Measurements from ENCODE around the gene ERGIC1.
"Not testable (repeated sequence)": the region's sequence is repeated elsewhere in the genome, so short reads cannot be mapped to it uniquely, and the experiment has no call there.

ERGIC1 gene

GRCh38 chr5:172805018-172805683 is 28.9 kb upstream of the ERGIC1 start:
- no peak for DNase-seq
- TF ChIP-seq CTCF (IDR thresholded peaks at IDR 0.05; ENCODE audit: low read depth, low read length, missing control alignments), result no peak
- Histone ChIP-seq H3K36me3 (replicated peaks) (no peaks in the 10 kb centered on the region), H3K27ac (no peak overlapping the region), H3K4me3 (ENCODE audit: low read depth, low read length) (no peak overlapping the region), H3K27me3 (replicated peaks) (no peaks in the 10 kb centered on the region)
- in situ Hi-C loops (cut with HindIII; ENCODE audit: low pct_ligation_motif_present, low sequenced_read_pairs), result no loop called here

- H3K4me3 ChIP-seq (ENCODE audit: low read depth, low read length), result no peak overlapping the region
- no peak for DNase-seq
- H3K27me3 ChIP-seq (replicated peaks), result no peaks in the 10 kb centered on the region
- no peaks in the 10 kb centered on the region for H3K36me3 ChIP-seq (replicated peaks)
- TF ChIP-seq CTCF (IDR thresholded peaks at IDR 0.05; ENCODE audit: low read depth, low read length, missing control alignments), result no peak
- in situ Hi-C loops (cut with HindIII; ENCODE audit: low pct_ligation_motif_present, low sequenced_read_pairs), result no loop called here
- peak overlapping the region; percentile 10 for H3K27ac ChIP-seq
Observed at GRCh38 chr5:172805736-172806255, 28.3 kb upstream of the ERGIC1 start.

GRCh38 chr5:172806897-172807672 is 27.0 kb upstream of the ERGIC1 start:
- Histone ChIP-seq H3K36me3 (replicated peaks) (no peaks in the 10 kb centered on the region), H3K27ac (peak overlapping the region; percentile 92), H3K4me3 (ENCODE audit: low read depth, low read length) (peak overlapping the region; percentile 15), H3K27me3 (replicated peaks) (no peaks in the 10 kb centered on the region)
- no peak for TF ChIP-seq CTCF (IDR thresholded peaks at IDR 0.05; ENCODE audit: low read depth, low read length, missing control alignments)
- in situ Hi-C loops (cut with HindIII; ENCODE audit: low pct_ligation_motif_present, low sequenced_read_pairs), result no loop called here
- DNase-seq, result peak; percentile 91

- no peak overlapping the region for H3K4me3 ChIP-seq (ENCODE audit: low read depth, low read length)
- no peak for TF ChIP-seq CTCF (IDR thresholded peaks at IDR 0.05; ENCODE audit: low read depth, low read length, missing control alignments)
- no peak for DNase-seq
- H3K27ac ChIP-seq, result peak overlapping the region; percentile 92
- no peaks in the 10 kb centered on the region for H3K27me3 ChIP-seq (replicated peaks)
- no peaks in the 10 kb centered on the region for H3K36me3 ChIP-seq (replicated peaks)
- in situ Hi-C loops (cut with HindIII; ENCODE audit: low pct_ligation_motif_present, low sequenced_read_pairs), result no loop called here
Observed at GRCh38 chr5:172807766-172808311, 26.2 kb upstream of the ERGIC1 start.

GRCh38 chr5:172809774-172810173 is 24.3 kb upstream of the ERGIC1 start:
- H3K4me3 ChIP-seq (ENCODE audit: low read depth, low read length), result no peak overlapping the region
- in situ Hi-C loops (cut with HindIII; ENCODE audit: low pct_ligation_motif_present, low sequenced_read_pairs), result no loop called here
- DNase-seq, result no peak
- no peaks in the 10 kb centered on the region for H3K36me3 ChIP-seq (replicated peaks)
- no peaks in the 10 kb centered on the region for H3K27me3 ChIP-seq (replicated peaks)
- TF ChIP-seq CTCF (IDR thresholded peaks at IDR 0.05; ENCODE audit: low read depth, low read length, missing control alignments), result no peak
- H3K27ac ChIP-seq, result no peak overlapping the region

GRCh38 chr5:172810996-172811395 is 23.1 kb upstream of the ERGIC1 start:
- in situ Hi-C loops (cut with HindIII; ENCODE audit: low pct_ligation_motif_present, low sequenced_read_pairs); DNase-seq; H3K27me3 ChIP-seq (replicated peaks); H3K36me3 ChIP-seq (replicated peaks); H3K27ac ChIP-seq; H3K4me3 ChIP-seq (ENCODE audit: low read depth, low read length): not testable (repeated sequence)

All from brain microvascular endothelial cell (primary cell).